PC-3 (cell line): ENCODE measurements around the gene TGM2.

Experiments
- EZH2phosphoT487 ChIP-seq: fragments of 300-600 bp; sonication (generic); IDR thresholded peaks from 2 replicates; pipeline ENCODE4 v1.6.1; 2018; ENCODE audit warnings: mild to moderate bottlenecking, antibody characterized with exemption, low read length, borderline replicate concordance
- TF ChIP-seq, protein P1 (sequence below): fragments of 300-600 bp; sonication (generic); conservative IDR thresholded peaks from 2 replicates; pipeline ENCODE4 v1.5.1; 2017; ENCODE audit warnings: antibody characterized with exemption, low read depth, mild to moderate bottlenecking, low read length

- TF ChIP-seq, protein P1, sequence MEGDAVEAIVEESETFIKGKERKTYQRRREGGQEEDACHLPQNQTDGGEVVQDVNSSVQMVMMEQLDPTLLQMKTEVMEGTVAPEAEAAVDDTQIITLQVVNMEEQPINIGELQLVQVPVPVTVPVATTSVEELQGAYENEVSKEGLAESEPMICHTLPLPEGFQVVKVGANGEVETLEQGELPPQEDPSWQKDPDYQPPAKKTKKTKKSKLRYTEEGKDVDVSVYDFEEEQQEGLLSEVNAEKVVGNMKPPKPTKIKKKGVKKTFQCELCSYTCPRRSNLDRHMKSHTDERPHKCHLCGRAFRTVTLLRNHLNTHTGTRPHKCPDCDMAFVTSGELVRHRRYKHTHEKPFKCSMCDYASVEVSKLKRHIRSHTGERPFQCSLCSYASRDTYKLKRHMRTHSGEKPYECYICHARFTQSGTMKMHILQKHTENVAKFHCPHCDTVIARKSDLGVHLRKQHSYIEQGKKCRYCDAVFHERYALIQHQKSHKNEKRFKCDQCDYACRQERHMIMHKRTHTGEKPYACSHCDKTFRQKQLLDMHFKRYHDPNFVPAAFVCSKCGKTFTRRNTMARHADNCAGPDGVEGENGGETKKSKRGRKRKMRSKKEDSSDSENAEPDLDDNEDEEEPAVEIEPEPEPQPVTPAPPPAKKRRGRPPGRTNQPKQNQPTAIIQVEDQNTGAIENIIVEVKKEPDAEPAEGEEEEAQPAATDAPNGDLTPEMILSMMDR: no peak
- TF ChIP-seq EZH2phosphoT487: no peak
Measured at GRCh38 chr20:38145729-38146075, 19.4 kb downstream of the TGM2 start.
